HCT116 (cell line): ENCODE data around the gene CALN1. TPM values are rescaled to one million over a fixed set of nuclear protein-coding genes. Genes with fewer than 3 reads are reported as not detected.
"Not testable (repeated sequence)": the region's sequence is repeated elsewhere in the genome, so short reads cannot be mapped to it uniquely, and the experiment has no call there.

Source experiments
- ATAC-seq: fragments of 200-7000 bp; cut with Tn5 transposase; 2 replicates; pipeline ENCODE4 v1.9.1; 2020; ENCODE audit warnings: mild to moderate bottlenecking, moderate library complexity
- BruUV-seq: library from RNA; stranded (reverse); fragments of 400-500 nt; replicated peaks from 2 replicates; lab custom pipeline; 2021; lab: Mats Ljungman, UMichigan
- CTCF ChIA-PET: fragments of 300-600 bp; sonication (Branson Sonifier 250); formaldehyde crosslinking; loops from one replicate; lab custom pipeline; 2021; ENCODE audit warnings: antibody characterized with exemption; lab: Charles Lee
- POLR2A ChIA-PET: fragments of 300-600, 350-600 bp; sonication (Branson Sonifier 250); formaldehyde crosslinking; loops from one replicate; lab custom pipeline; 2021; ENCODE audit warnings: antibody characterized with exemption; lab: Charles Lee
- RAD21 ChIA-PET, 2 experiments: fragments of 300-600 bp; sonication (Branson Sonifier 250); formaldehyde crosslinking; loops; one replicate each; lab custom pipeline; 2023; ENCODE audit warnings: low total read pairs in 2 of 2; ENCODE audit not compliant: uncharacterized antibody in 2 of 2, unreplicated experiment in 2 of 2, low non-redundant PET in 1 of 2; lab: Charles Lee
- DNase-seq: peaks from one replicate; pipeline ENCODE4 v3.0.0-alpha.2; 2010; ENCODE audit warnings: low read depth, low spot score
- H2AFZ ChIP-seq: fragments of 200-600 bp; shearing (Covaris generic), sonication (generic); 2 replicates; pipeline ENCODE4 v1.6.1; 2017; ENCODE audit warnings: low read depth, mixed run types, mixed read lengths, antibody characterized with exemption, low read length; ENCODE audit not compliant: poor library complexity, severe bottlenecking
- H3K27ac ChIP-seq: 2 replicates; pipeline ENCODE4 v1.5.1; 2012; ENCODE audit warnings: low read depth, low read length
- H3K27me3 ChIP-seq: fragments of 200-600 bp; sonication (generic); 2 replicates; pipeline ENCODE4 v1.6.1; 2016; ENCODE audit warnings: mixed run types, low read length, mixed read lengths; ENCODE audit not compliant: insufficient read depth
- H3K36me3 ChIP-seq, 2 experiments: fragments of 200-500 bp in 1 of 2; fragments of 200-600 bp in 1 of 2; sonication (Bioruptor generic) in 1 of 2; sonication (generic) in 1 of 2; 2 replicates each; pipeline versions ENCODE4 v1.5.1 to v1.6.1; 2014 to 2016; ENCODE audit warnings: low read length in 2 of 2, inconsistent platforms in 1 of 2, mixed read lengths in 1 of 2, mixed run types in 1 of 2; ENCODE audit not compliant: insufficient read depth in 2 of 2, control insufficient read depth in 1 of 2
- H3K4me1 ChIP-seq, 2 experiments: fragments of 200-600 bp in 1 of 2; sonication (generic) in 1 of 2; 2 replicates each; pipeline versions ENCODE4 v1.5.1 to v1.6.1; 2012 to 2017; ENCODE audit warnings: low read length in 2 of 2, inconsistent platforms in 1 of 2, mild to moderate bottlenecking in 1 of 2, mixed read lengths in 1 of 2, mixed run types in 1 of 2, moderate library complexity in 1 of 2; ENCODE audit not compliant: insufficient read depth in 2 of 2, control insufficient read depth in 1 of 2
- H3K4me2 ChIP-seq: fragments of 200-600 bp; sonication (generic); 2 replicates; pipeline ENCODE4 v1.6.1; 2017; ENCODE audit warnings: mixed run types, low read length, mixed read lengths
- H3K4me3 ChIP-seq, 2 experiments: fragments of 200-600 bp in 1 of 2; sonication (generic) in 1 of 2; replicated peaks in 1 of 2; 2 replicates each; pipeline ENCODE4 v1.5.1; 2011 to 2016; ENCODE audit warnings: low read length in 2 of 2, control low read depth in 1 of 2, low read depth in 1 of 2, mild to moderate bottlenecking in 1 of 2, mixed read lengths in 1 of 2, mixed run types in 1 of 2
- H3K79me2 ChIP-seq: fragments of 200-600 bp; sonication (generic); 2 replicates; pipeline ENCODE4 v1.6.1; 2017; ENCODE audit warnings: mild to moderate bottlenecking, mixed run types, low read length, moderate library complexity, mixed read lengths; ENCODE audit not compliant: insufficient read depth
- H3K9ac ChIP-seq: fragments of 200-600 bp; sonication (generic); 2 replicates; pipeline ENCODE4 v1.6.1; 2016; ENCODE audit warnings: low read length, mixed read lengths
- H3K9me2 ChIP-seq: fragments of 200-600 bp; sonication (generic), shearing (Covaris generic); 2 replicates; pipeline ENCODE4 v1.6.1; 2017; ENCODE audit warnings: mixed run types, mild to moderate bottlenecking, moderate library complexity; ENCODE audit not compliant: insufficient read depth
- H3K9me3 ChIP-seq, 2 experiments: fragments of 200-500 bp in 1 of 2; fragments of 200-600 bp in 1 of 2; sonication (Bioruptor generic) in 1 of 2; sonication (generic) in 1 of 2; 2 replicates each; pipeline ENCODE4 v1.6.1; 2014 to 2017; ENCODE audit warnings: low read length in 2 of 2, mixed read lengths in 2 of 2, inconsistent platforms in 1 of 2, low read depth in 1 of 2, mild to moderate bottlenecking in 1 of 2, mixed run types in 1 of 2, moderate library complexity in 1 of 2; ENCODE audit not compliant: control insufficient read depth in 1 of 2, insufficient read depth in 1 of 2
- H4K20me1 ChIP-seq: fragments of 200-600 bp; sonication (generic), shearing (Covaris generic); 2 replicates; pipeline ENCODE4 v1.6.1; 2017; ENCODE audit warnings: mixed run types, mild to moderate bottlenecking, moderate library complexity; ENCODE audit not compliant: insufficient read depth
- ATF3 ChIP-seq: IDR thresholded peaks from 2 replicates; pipeline ENCODE4 v1.6.1; 2012
- CEBPB ChIP-seq: IDR thresholded peaks from 2 replicates; pipeline ENCODE4 v1.6.1; 2012; ENCODE audit warnings: low read depth
- CTCF ChIP-seq, 3 experiments: fragments of 200-600 bp in 1 of 3; sonication (generic) in 1 of 3; IDR thresholded peaks in 2 of 3; conservative IDR thresholded peaks in 1 of 3; 2 replicates each; pipeline ENCODE4 v1.5.1; 2012 to 2017; ENCODE audit warnings: low read depth in 2 of 3, low read length in 2 of 3, antibody characterized with exemption in 1 of 3, borderline replicate concordance in 1 of 3, control low read depth in 1 of 3, mild to moderate bottlenecking in 1 of 3, mixed read lengths in 1 of 3, mixed run types in 1 of 3, moderate library complexity in 1 of 3; ENCODE audit not compliant: insufficient read depth in 1 of 3
- EZH2 ChIP-seq: fragments of 200-600 bp; sonication (generic); IDR thresholded peaks from 2 replicates; pipeline ENCODE4 v1.6.1; 2017; ENCODE audit warnings: antibody characterized with exemption, mixed run types
- POLR2A ChIP-seq: IDR thresholded peaks from 2 replicates; pipeline ENCODE4 v1.7.0; 2011; ENCODE audit warnings: borderline replicate concordance; ENCODE audit not compliant: insufficient read depth, insufficient read length; ENCODE audit errors: extremely low read depth
- RAD21 ChIP-seq: IDR thresholded peaks from 2 replicates; pipeline ENCODE4 v1.6.1; 2012; ENCODE audit warnings: low read depth, mild to moderate bottlenecking
- SP1 ChIP-seq: IDR thresholded peaks from 2 replicates; pipeline ENCODE4 v1.6.1; 2012; ENCODE audit warnings: low read depth
- TCF7L2 ChIP-seq: IDR thresholded peaks from 2 replicates; pipeline ENCODE4 v1.7.0; 2011; ENCODE audit warnings: borderline replicate concordance, inconsistent platforms; ENCODE audit not compliant: insufficient read depth, insufficient read length; ENCODE audit errors: extremely low read depth
- intact Hi-C: fragments of 100-400 bp; cut with micrococcal nuclease; formaldehyde crosslinking; loops from 2 replicates; pipeline ENCODE4 v1.10.0; 2022
- total RNA-seq: library from RNA; stranded (reverse); gene quantifications from one replicate; pipeline ENCODE4 v1.2.1, GENCODE V29; 2021; ENCODE audit not compliant: unreplicated experiment

CALN1 gene
- total RNA-seq, 1 experiment from 2014 or later, result 0.17 TPM

GRCh38 chr7:72343991-72344390 lies 68.1 kb downstream of the CALN1 start:
- Histone ChIP-seq H3K79me2 (no peaks in the 10 kb centered on the region), H3K4me2 (no peak overlapping the region), H3K36me3 (no peaks in the 10 kb centered on the region), H3K9me2 (no peaks in the 10 kb centered on the region), H3K27me3 (peaks cover 22% of the 10 kb centered on the region), H3K9me3 (no peaks in the 10 kb centered on the region), H4K20me1 (no peaks in the 10 kb centered on the region), H3K9ac (no peak overlapping the region), H3K27ac (no peak overlapping the region), H3K4me3 (no peak overlapping the region), H3K4me1 (no peaks in the 10 kb centered on the region), H2AFZ (no peak overlapping the region)
- TF ChIP-seq SP1 (no peak), CEBPB (no peak), RAD21 (no peak), POLR2A (no peak), CTCF (IDR thresholded peaks at IDR 0.05 in 2 of 3, conservative IDR thresholded peaks at IDR 0.05 in 1 of 3; ENCODE audit: borderline replicate concordance in 1 of 3, insufficient read depth in 1 of 3, low read depth in 2 of 3, low read length in 2 of 3) (no peak), TCF7L2 (no peak), EZH2 (no peak), ATF3 (no peak)
- ChIA-PET POLR2A (no interaction called here), RAD21 (no interaction called here), CTCF (no interaction called here)
- no TSS peak for BruUV-seq
- DNase-seq (no peak), ATAC-seq (no peak)
- intact Hi-C loops, result no loop called here

GRCh38 chr7:72343354-72343753 lies 68.8 kb downstream of the CALN1 start:
- H3K79me2 ChIP-seq, DNase-seq, H3K4me3 ChIP-seq, intact Hi-C loops, BruUV-seq, ATAC-seq, H3K9me3 ChIP-seq, H2AFZ ChIP-seq, H3K4me1 ChIP-seq, RAD21 ChIA-PET, H3K9ac ChIP-seq, H4K20me1 ChIP-seq, H3K4me2 ChIP-seq, H3K36me3 ChIP-seq, H3K27ac ChIP-seq, H3K9me2 ChIP-seq, CTCF ChIA-PET, POLR2A ChIA-PET: not testable (repeated sequence)
- peaks cover 15% of the 10 kb centered on the region for H3K27me3 ChIP-seq
